ENCODE results near the gene HOXD12.

GRCh38 chr2:176149939-176150583 is 50.5 kb downstream of the HOXD12 start:
- TF ChIP-seq CTCF (conservative IDR thresholded peaks at IDR 0.05; ENCODE audit: low read depth in 2 of 2) (no peak), EZH2 (IDR thresholded peaks at IDR 0.05; ENCODE audit: low read depth, unreplicated experiment) (peak; percentile 89), EZH2phosphoT487 (IDR thresholded peaks at IDR 0.05; ENCODE audit: unreplicated experiment) (peak; percentile 18), POLR2AphosphoS5 (IDR thresholded peaks at IDR 0.05; ENCODE audit: low read depth) (no peak), JUNB (IDR thresholded peaks at IDR 0.05; ENCODE audit: unreplicated experiment) (no peak), REST (IDR thresholded peaks at IDR 0.05; ENCODE audit: unreplicated experiment) (no peak), CREB1 (CRISPR knock-in tag; IDR thresholded peaks at IDR 0.05; ENCODE audit: low read depth) (no peak), ETS1 (IDR thresholded peaks at IDR 0.05) (no peak)
